HUES6 (cell line): ENCODE measurements around the gene CDC42EP4.
"Not testable (repeated sequence)": the region's sequence is repeated elsewhere in the genome, so short reads cannot be mapped to it uniquely, and the experiment has no call there.

ENCODE experiments used
- H3K27ac ChIP-seq: 2 replicates; pipeline ENCODE4 v1.7.0; 2013; ENCODE audit warnings: low read depth, mild to moderate bottlenecking, low read length, inconsistent platforms
- H3K27me3 ChIP-seq: 2 replicates; pipeline ENCODE4 v1.6.1; 2013; ENCODE audit warnings: low read length; ENCODE audit not compliant: control insufficient read depth, insufficient read depth
- H3K36me3 ChIP-seq: 2 replicates; pipeline ENCODE4 v1.6.1; 2013; ENCODE audit warnings: low read length; ENCODE audit not compliant: control insufficient read depth, insufficient read depth
- H3K4me1 ChIP-seq: 2 replicates; pipeline ENCODE4 v1.6.1; 2013; ENCODE audit warnings: low read length; ENCODE audit not compliant: control insufficient read depth, insufficient read depth
- H3K4me3 ChIP-seq: 2 replicates; pipeline ENCODE4 v1.5.1; 2013; ENCODE audit warnings: low read depth, low read length
- H3K9ac ChIP-seq: one replicate; pipeline ENCODE4 v1.6.1; 2013; ENCODE audit warnings: mild to moderate bottlenecking, low read length
- H3K9me3 ChIP-seq: 2 replicates; pipeline ENCODE4 v1.6.1; 2013; ENCODE audit warnings: low read depth, low read length; ENCODE audit not compliant: control insufficient read depth, insufficient read depth

Gene CDC42EP4

DNA sequence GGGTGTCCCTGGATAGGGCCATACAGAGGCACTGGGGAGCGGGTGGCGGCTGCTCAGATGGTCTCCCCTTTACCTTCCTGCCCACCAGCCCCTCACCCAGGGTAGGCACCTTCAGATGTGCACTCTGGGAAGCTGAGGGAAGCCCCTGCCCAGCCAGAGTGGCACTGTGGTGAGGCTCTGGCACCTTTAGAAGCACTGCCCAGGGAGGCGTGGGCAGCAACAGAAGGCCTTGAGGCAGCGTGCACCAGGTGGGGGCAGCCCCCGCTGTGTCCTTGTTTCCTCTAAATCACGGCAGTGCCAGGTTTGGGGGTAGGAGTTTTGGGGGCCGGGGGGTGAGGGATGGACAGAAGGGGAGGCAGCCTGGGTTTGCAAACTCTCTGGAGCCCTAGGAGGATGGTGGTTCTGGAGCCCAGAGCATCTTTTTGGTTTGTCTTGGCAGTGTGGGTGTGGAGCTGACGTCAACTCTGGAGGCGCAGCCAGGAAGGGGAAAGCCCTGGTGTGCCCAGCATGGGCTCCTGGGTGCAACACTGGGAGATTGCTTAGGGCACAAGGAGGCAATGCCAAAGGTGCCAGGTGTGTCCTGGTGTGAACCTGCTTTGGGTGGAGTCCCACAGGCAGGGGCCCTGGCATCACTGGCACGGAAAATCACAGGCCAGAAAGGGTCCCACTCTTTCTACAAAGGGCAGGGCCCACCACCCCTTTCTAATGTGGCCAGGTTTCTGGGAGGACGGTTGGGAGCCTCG is 23.1 kb upstream of the CDC42EP4 start:
- Histone ChIP-seq H3K36me3 (no peaks in the 10 kb centered on the region), H3K9me3 (no peaks in the 10 kb centered on the region), H3K27ac (no peak overlapping the region), H3K9ac (no peak overlapping the region), H3K4me3 (no peak overlapping the region), H3K27me3 (no peaks in the 10 kb centered on the region), H3K4me1 (peaks cover 13% of the 10 kb centered on the region; the same call in 1 of the 2 replicates)

DNA sequence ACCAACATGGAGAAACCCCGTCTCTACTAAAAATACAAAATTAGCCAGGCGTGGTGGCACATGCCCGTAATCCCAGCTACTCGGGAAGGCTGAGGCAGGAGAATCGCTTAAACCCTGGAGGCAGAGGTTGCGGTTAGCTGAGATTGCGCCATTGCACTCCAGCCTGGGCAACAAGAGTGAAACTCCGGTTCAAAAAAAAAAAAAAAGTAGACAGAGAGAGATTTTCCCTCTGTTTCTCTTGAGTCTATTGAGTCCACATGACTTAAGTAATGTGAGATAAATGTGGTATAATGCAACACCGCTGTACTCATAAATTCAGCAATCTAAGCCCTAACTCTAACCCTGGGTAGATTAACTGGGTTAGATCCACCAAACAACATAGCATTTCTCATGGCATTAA is 21.6 kb upstream of the CDC42EP4 start:
- H3K27ac ChIP-seq, H3K36me3 ChIP-seq, H3K9ac ChIP-seq, H3K27me3 ChIP-seq, H3K9me3 ChIP-seq, H3K4me3 ChIP-seq: not testable (repeated sequence)
- H3K4me1 ChIP-seq, result peaks cover 13% of the 10 kb centered on the region; the same call in 1 of the 2 replicates

DNA sequence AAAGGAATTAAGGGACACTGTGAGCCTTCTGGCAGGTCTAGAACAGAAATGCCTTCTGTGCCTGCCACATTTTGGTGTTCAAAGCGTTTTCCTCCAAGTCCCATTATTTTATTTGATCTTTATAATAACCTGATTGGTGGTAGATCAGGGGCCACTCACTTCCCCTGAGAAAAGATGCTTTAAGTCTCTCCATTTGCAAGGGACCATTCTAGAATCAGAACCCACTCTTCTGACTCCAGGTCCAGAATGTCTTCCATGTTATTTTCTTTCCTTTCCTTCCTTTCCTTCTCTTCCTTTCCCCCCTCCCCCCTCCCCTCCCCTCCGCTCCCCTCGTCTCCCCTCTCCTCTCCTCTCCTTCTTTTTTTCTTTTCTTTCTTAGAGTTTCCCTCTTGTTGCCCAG is 19.3 kb upstream of the CDC42EP4 start:
- no peaks in the 10 kb centered on the region for H3K27me3 ChIP-seq
- no peak overlapping the region for H3K9ac ChIP-seq
- H3K9me3 ChIP-seq, result no peaks in the 10 kb centered on the region
- no peak overlapping the region for H3K27ac ChIP-seq
- no peak overlapping the region for H3K4me3 ChIP-seq
- no peaks in the 10 kb centered on the region; the same call in 1 of the 2 replicates for H3K4me1 ChIP-seq
- H3K36me3 ChIP-seq, result no peaks in the 10 kb centered on the region

DNA sequence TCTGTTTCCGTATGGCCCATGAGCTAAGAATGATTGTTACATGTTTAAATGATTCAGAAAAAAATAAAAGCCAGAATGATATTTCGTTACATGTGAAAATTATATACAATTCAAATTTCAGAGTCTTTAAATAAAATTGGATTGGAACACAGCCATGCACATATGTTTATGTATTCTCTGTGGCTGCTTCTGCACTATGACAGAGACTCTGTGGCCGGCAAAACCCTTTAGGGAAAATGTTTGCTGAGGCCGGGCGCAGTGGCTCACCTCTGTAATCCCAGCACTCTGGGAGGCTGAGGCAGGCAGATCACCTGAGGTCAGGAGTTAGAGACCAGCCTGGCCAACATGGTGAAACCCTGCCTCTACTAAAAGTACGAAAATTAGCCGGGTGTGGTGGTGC is 15.9 kb upstream of the CDC42EP4 start:
- Histone ChIP-seq H3K4me3 (no peak overlapping the region), H3K27ac (no peak overlapping the region), H3K9ac (no peak overlapping the region), H3K9me3 (no peaks in the 10 kb centered on the region), H3K27me3 (no peaks in the 10 kb centered on the region), H3K36me3 (no peaks in the 10 kb centered on the region), H3K4me1 (peaks cover 27% of the 10 kb centered on the region)

DNA sequence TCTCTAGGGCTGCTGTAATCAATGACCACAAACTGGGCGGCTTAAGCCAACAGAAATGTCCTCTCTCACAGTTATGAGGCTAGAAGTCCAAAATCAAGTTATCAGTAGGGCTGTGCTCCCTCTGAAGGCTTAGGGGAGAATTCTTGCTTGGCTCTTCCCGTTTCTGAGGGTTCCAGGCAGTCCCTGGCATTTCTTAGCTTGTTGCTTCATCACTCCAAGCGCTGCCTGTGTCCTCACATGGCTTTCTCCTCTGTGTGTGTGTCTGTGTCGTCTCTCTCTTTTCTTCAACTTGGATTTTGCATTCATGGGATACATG is 13.7 kb upstream of the CDC42EP4 start:
- no peak overlapping the region for H3K27ac ChIP-seq
- no peaks in the 10 kb centered on the region for H3K36me3 ChIP-seq
- no peaks in the 10 kb centered on the region for H3K27me3 ChIP-seq
- no peak overlapping the region for H3K9ac ChIP-seq
- no peaks in the 10 kb centered on the region for H3K9me3 ChIP-seq
- H3K4me3 ChIP-seq, result no peak overlapping the region
- peaks cover 27% of the 10 kb centered on the region for H3K4me1 ChIP-seq

DNA sequence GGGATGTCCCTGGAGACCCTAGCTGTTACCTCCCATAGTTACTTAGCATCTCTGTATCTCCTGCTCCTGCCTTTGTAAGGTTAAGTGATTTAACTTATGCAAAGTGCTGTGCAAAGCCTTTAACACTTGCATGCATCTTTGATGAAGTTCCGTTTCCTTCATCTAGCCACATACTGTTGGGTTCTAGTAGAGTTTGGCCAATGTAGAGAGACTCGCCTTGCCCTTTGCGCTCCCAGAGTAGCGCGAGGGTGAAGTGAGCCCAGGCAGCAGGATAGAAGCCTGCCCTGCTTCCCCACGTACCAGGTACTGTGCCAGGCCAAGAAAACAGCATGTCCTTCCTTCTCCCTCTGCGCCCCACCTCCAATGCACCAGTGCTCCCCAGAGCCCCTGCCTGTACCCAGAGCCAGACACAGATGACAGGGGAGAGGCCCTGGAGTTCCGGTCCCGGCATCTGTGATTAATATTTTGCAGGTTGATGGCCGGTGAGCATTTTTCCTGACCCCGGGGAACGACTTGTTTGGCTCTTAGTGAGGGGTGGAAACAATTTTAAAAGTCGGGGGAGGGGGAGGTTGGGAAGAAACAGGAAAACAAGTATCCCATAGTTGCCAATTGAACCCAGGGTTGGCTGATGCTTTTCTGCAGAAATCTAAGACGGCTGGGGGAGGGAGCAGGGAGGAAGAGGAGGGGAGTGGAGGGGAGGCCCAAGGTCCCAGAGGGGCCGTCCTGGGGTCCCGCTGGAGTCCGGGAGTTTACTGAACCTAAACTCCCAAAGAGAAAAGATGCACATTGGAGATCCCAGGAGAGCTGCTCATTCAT is 13.1 kb upstream of the CDC42EP4 start:
- no peaks in the 10 kb centered on the region for H3K27me3 ChIP-seq
- peak overlapping the region; percentile 7; the same call in 1 of the 2 replicates for H3K4me3 ChIP-seq
- H3K4me1 ChIP-seq, result peaks cover 27% of the 10 kb centered on the region
- H3K27ac ChIP-seq, result no peak overlapping the region
- H3K36me3 ChIP-seq, result no peaks in the 10 kb centered on the region
- no peak overlapping the region for H3K9ac ChIP-seq
- no peaks in the 10 kb centered on the region for H3K9me3 ChIP-seq

DNA sequence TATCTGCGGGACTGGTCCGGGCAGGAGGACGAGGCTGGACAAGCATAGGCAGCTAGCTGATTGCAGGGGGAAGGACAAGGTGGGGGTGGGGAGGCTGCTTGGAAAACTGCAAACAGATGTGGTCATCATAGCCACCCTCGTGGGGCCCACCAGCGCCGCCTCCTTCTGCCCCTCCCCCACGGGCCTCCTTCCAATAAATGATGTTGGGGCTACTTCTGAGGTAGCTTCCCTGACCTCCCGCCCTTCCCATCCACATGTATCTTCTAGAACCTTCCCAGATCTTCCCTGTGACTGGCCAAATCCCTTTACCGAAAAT is 12.3 kb upstream of the CDC42EP4 start:
- Histone ChIP-seq H3K4me1 (peaks cover 30% of the 10 kb centered on the region), H3K36me3 (no peaks in the 10 kb centered on the region), H3K9ac (no peak overlapping the region), H3K9me3 (no peaks in the 10 kb centered on the region), H3K27me3 (no peaks in the 10 kb centered on the region), H3K4me3 (peak overlapping the region; percentile 13; the same call in 1 of the 2 replicates), H3K27ac (no peak overlapping the region; the same call in 1 of the 2 replicates)

DNA sequence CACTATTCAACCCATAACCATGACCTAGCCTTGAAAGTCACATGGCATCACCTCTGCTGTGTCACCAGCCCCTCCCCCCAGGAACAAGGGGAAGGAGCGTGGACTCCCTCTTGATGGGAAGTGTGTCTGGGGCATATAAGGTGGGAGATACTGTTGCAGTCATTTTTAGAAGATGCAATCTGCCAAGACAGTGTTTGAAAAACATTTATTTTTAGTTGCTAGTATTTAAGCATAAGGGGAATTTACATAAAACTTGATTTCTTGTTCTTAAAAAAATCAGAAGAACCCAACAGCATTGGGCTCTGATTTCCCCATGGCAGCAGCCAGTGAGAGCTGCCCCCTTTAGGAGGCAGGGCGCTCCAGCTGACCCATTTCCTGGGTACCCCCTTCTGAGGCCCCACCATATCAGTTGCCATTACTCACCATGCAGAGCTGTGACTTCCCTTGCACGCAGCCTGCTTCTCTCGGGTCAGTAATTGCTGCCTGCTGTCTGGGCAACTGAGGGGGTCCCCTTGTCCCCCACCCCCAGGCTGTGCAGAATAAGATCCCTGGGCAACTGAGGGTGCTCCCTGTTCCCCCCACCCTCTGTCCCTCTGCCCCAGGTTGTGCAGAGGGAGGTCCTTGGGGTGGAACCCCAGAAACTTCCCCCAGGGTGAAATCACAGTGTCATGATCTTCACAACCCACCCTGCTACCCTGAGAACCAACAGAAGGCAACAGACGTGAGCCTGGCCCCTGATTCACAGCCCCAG is 11.8 kb upstream of the CDC42EP4 start:
- H3K9me3 ChIP-seq, result no peaks in the 10 kb centered on the region
- no peaks in the 10 kb centered on the region for H3K36me3 ChIP-seq
- H3K9ac ChIP-seq, result no peak overlapping the region
- H3K4me3 ChIP-seq, result peak overlapping the region; percentile 13; the same call in 1 of the 2 replicates
- peaks cover 30% of the 10 kb centered on the region for H3K4me1 ChIP-seq
- H3K27me3 ChIP-seq, result no peaks in the 10 kb centered on the region
- H3K27ac ChIP-seq, result no peak overlapping the region

DNA sequence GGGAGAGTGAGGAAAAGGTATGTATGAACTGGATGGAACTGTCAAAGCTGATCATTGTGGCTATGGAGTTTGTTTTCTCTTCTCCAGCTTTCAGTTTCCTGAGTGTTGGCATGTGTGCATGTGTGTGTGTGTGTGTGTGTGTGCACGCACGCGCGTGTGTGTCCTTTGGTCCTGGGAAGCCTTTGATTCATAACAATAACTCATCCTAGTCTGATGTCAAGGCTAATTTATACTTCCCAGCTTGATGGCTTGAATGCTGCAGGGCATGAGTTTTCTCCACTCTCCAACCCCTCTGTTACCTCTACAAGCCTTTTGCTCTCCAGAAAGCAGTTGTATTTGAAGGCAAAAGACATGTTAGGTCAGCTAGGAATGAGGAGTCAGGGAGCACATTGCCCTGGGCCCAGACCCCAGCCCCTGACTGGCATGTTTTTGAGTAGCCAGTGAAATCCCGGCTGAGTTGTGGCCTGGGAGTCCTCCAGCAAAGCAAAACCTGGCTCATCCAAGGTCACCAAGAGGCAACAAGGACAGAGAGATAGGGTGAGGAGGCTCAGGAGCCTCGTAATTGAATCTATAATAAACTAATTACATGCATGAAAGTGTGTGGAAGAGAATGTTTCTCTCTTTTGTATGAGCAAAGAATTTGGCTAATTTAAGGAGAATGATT is 8.9 kb upstream of the CDC42EP4 start:
- Histone ChIP-seq H3K9ac (no peak overlapping the region), H3K4me1 (peaks cover 47% of the 10 kb centered on the region), H3K36me3 (no peaks in the 10 kb centered on the region), H3K27me3 (no peaks in the 10 kb centered on the region; the same call in 1 of the 2 replicates), H3K9me3 (no peaks in the 10 kb centered on the region), H3K4me3 (no peak overlapping the region), H3K27ac (no peak overlapping the region)

DNA sequence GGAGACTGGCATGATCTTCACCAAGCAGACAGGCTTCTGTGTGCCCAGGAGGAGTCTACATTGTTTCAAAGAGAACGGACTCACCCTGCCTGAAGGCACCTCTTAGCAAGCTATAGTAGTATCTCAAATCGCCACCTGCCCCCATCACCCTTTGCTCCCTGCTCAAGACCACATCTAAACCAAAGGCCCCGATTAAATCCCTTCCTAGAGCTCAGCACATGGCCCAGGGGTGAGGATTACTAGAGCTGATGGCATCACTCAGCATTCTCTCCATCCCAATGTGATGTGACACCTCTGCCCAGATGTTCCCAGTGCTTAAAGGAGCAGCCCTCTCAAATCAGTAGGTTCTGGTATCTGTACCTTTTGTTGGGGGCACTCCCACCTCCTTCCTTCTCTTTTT is 8.0 kb upstream of the CDC42EP4 start:
- H3K4me3 ChIP-seq, result no peak overlapping the region
- H3K27me3 ChIP-seq, result no peaks in the 10 kb centered on the region; the same call in 1 of the 2 replicates
- H3K4me1 ChIP-seq, result peaks cover 37% of the 10 kb centered on the region
- no peak overlapping the region for H3K9ac ChIP-seq
- H3K36me3 ChIP-seq, result no peaks in the 10 kb centered on the region
- no peaks in the 10 kb centered on the region for H3K9me3 ChIP-seq
- no peak overlapping the region for H3K27ac ChIP-seq
